Endothelial cell of umbilical vein (primary cell): ENCODE results near the gene LAMC1. TPM values are rescaled to one million over a fixed set of nuclear protein-coding genes. Genes with fewer than 3 reads are reported as not detected.

ENCODE experiments used
- BruUV-seq: library from RNA; stranded (reverse); fragments of 400-500 nt; replicated peaks from 2 replicates; lab custom pipeline; 2021; lab: Mats Ljungman, UMichigan
- CTCF ChIA-PET: fragments of 300-600, 350-600 bp; sonication (Branson Sonifier 250); formaldehyde crosslinking; loops from one replicate; lab custom pipeline; 2021; ENCODE audit warnings: antibody characterized with exemption, inconsistent platforms; lab: Charles Lee
- POLR2A ChIA-PET: fragments of 300-600, 350-600 bp; sonication (Branson Sonifier 250); formaldehyde crosslinking; loops from one replicate; lab custom pipeline; 2021; ENCODE audit warnings: antibody characterized with exemption, inconsistent platforms; lab: Charles Lee
- DNase-seq: peaks from one replicate; pipeline ENCODE4 v3.0.0-alpha.2; 2011; ENCODE audit warnings: low read depth, low spot score
- FAIRE-seq: peaks from 2 replicates; lab custom pipeline; 2011; peaks lifted over from hg19 to GRCh38; lab: Jason Lieb, UNC
- H2AFZ ChIP-seq: 2 replicates; pipeline ENCODE4 v1.6.0; 2012; ENCODE audit warnings: low read depth, low read length, control low read depth, inconsistent platforms
- H3K27ac ChIP-seq: 2 replicates; pipeline ENCODE4 v1.5.1; 2011; ENCODE audit warnings: low read depth, mild to moderate bottlenecking, control low read depth, low read length, moderate library complexity; ENCODE audit not compliant: insufficient read depth
- H3K27me3 ChIP-seq, 2 experiments: 2 replicates each; pipeline versions ENCODE4 v1.6.0 to v1.6.1; 2011; ENCODE audit warnings: low read length in 2 of 2, mixed read lengths in 1 of 2; ENCODE audit not compliant: control insufficient read depth in 2 of 2, insufficient read depth in 2 of 2
- H3K36me3 ChIP-seq, 2 experiments: 2 replicates in 1 of 2; 3 replicates in 1 of 2; pipeline ENCODE4 v1.5.1; 2011; ENCODE audit warnings: low read length in 2 of 2, mild to moderate bottlenecking in 1 of 2, moderate library complexity in 1 of 2; ENCODE audit not compliant: control insufficient read depth in 2 of 2, insufficient read depth in 2 of 2; ENCODE audit errors: extremely low read depth in 1 of 2
- H3K4me1 ChIP-seq: 3 replicates; pipeline ENCODE4 v1.5.1; 2011; ENCODE audit warnings: mild to moderate bottlenecking, low read length; ENCODE audit not compliant: control insufficient read depth, insufficient read depth; ENCODE audit errors: extremely low read depth
- H3K4me2 ChIP-seq: 2 replicates; pipeline ENCODE4 v1.6.1; 2011; ENCODE audit warnings: low read length, control low read depth, mixed read lengths; ENCODE audit not compliant: insufficient read depth
- H3K4me3 ChIP-seq, 3 experiments: fragments of 200-600 bp in 1 of 3; sonication (generic), shearing (Covaris generic) in 1 of 3; replicated peaks in 1 of 3; 2 replicates each; pipeline ENCODE4 v1.5.1; 2011 to 2016; ENCODE audit warnings: control low read depth in 3 of 3, low read length in 3 of 3, mild to moderate bottlenecking in 2 of 3, inconsistent platforms in 1 of 3, low read depth in 1 of 3, moderate library complexity in 1 of 3; ENCODE audit not compliant: insufficient read depth in 1 of 3
- H3K79me2 ChIP-seq: 2 replicates; pipeline ENCODE4 v1.6.0; 2012; ENCODE audit warnings: low read length, inconsistent platforms; ENCODE audit not compliant: control insufficient read depth, insufficient read depth
- H3K9ac ChIP-seq: replicated peaks from 2 replicates; pipeline ENCODE3; 2011; ENCODE audit warnings: low read length, control low read depth; ENCODE audit not compliant: insufficient read depth; ENCODE audit errors: extremely low read depth
- H3K9me1 ChIP-seq: replicated peaks from 3 replicates; pipeline ENCODE4 v1.6.0; 2011; ENCODE audit warnings: mild to moderate bottlenecking, low read length; ENCODE audit not compliant: control insufficient read depth, insufficient read depth; ENCODE audit errors: extremely low read depth
- H3K9me3 ChIP-seq: replicated peaks from 2 replicates; pipeline ENCODE4 v1.5.1; 2012; ENCODE audit warnings: low read length, inconsistent platforms; ENCODE audit not compliant: control insufficient read depth, insufficient read depth
- H4K20me1 ChIP-seq: replicated peaks from 2 replicates; pipeline ENCODE3; 2011; ENCODE audit warnings: mild to moderate bottlenecking, low read length; ENCODE audit not compliant: control insufficient read depth, insufficient read depth; ENCODE audit errors: extremely low read depth
- CTCF ChIP-seq, 2 donors: IDR thresholded peaks; 1 replicate in 1 of 2; 2 replicates in 1 of 2; pipeline ENCODE4 v1.5.1; 2011; ENCODE audit warnings: low read length in 2 of 2, mild to moderate bottlenecking in 2 of 2, moderate library complexity in 2 of 2, control low read depth in 1 of 2, inconsistent platforms in 1 of 2, low read depth in 1 of 2; ENCODE audit not compliant: insufficient read depth in 1 of 2; ENCODE audit errors: extremely low read depth in 1 of 2
- EZH2 ChIP-seq: IDR thresholded peaks from 2 replicates; pipeline ENCODE4 v1.6.1; 2012; ENCODE audit warnings: borderline replicate concordance, low read depth, mild to moderate bottlenecking, moderate library complexity, low read length, inconsistent platforms; ENCODE audit not compliant: severe bottlenecking
- FOS ChIP-seq: IDR thresholded peaks from 2 replicates; pipeline ENCODE4 v1.6.1; 2011; ENCODE audit warnings: mild to moderate bottlenecking, low read length, moderate library complexity, borderline replicate concordance; ENCODE audit not compliant: insufficient read depth
- GATA2 ChIP-seq: IDR thresholded peaks from 2 replicates; pipeline ENCODE4 v1.7.0; 2011; ENCODE audit warnings: low read depth, mild to moderate bottlenecking, moderate library complexity, mixed read lengths, low read length; ENCODE audit not compliant: insufficient read length, insufficient read depth
- JUN ChIP-seq: IDR thresholded peaks from 2 replicates; pipeline ENCODE4 v1.6.1; 2011; ENCODE audit warnings: borderline replicate concordance, low read depth; ENCODE audit not compliant: insufficient read length, insufficient read depth
- MYC ChIP-seq: IDR thresholded peaks from one replicate; pipeline ENCODE4 v1.6.1; 2011; ENCODE audit warnings: mild to moderate bottlenecking, low read depth, low read length
- POLR2A ChIP-seq: IDR thresholded peaks from 2 replicates; pipeline ENCODE4 v1.6.1; 2012; ENCODE audit warnings: low read depth, mild to moderate bottlenecking, control low read depth, low read length
- POLR2AphosphoS5 ChIP-seq: IDR thresholded peaks from 2 replicates; pipeline ENCODE4 v1.6.1; 2012; ENCODE audit warnings: low read depth, mild to moderate bottlenecking, control low read depth, low read length, moderate library complexity; ENCODE audit not compliant: insufficient read depth
- dilution Hi-C: fragments of 300-500 bp; cut with MboI; formaldehyde crosslinking; loops from one replicate; pipeline ENCODE4 v1.15.0; 2019; ENCODE audit warnings: low sequenced_read_pairs; ENCODE audit not compliant: extremely low pct_ligation_motif_present
- intact Hi-C: fragments of 100-400 bp; cut with micrococcal nuclease; formaldehyde crosslinking; loops from one replicate; pipeline ENCODE4 v1.10.0; 2022
- polyA plus RNA-seq, 4 experiments: library from polyadenylated mRNA; depleted of rRNA in 3 of 4; stranded (reverse) in 3 of 4; unstranded in 1 of 4; fragments of >200 nt; gene quantifications; 2 replicates each; pipeline versions ENCODE4 v1.2.1 to v1.2.3, GENCODE V29; 2011 to 2012; ENCODE audit warnings: missing spikeins in 1 of 4
- total RNA-seq: library from RNA; stranded (reverse); gene quantifications from 2 replicates; pipeline ENCODE4 v1.2.3, GENCODE V29; 2021
- TF ChIP-seq, protein P1 (sequence below): IDR thresholded peaks from 2 replicates; pipeline ENCODE4 v1.6.1; 2011; ENCODE audit not compliant: insufficient read depth, insufficient read length

Gene LAMC1
- total and polyA plus RNA-seq, 2 donors (not counting 3 experiments of a cell fraction or from before 2014, with no cell fraction given): 92.5 to 216 TPM

- dilution Hi-C loops: no loop called here
- H3K36me3 ChIP-seq: no peaks in the 10 kb centered on the region
- ChIA-PET CTCF (interaction anchor here (1.0 kb wide), 1 partner anchor 14 kb away, joined by 3 read pairs; no protein-coding TSS in a partner anchor), POLR2A (no interaction called here)
- H3K4me1 ChIP-seq: peaks cover 3% of the 10 kb centered on the region
- H3K9me3 ChIP-seq: no peaks in the 10 kb centered on the region
- no peak for DNase-seq
- H3K79me2 ChIP-seq: no peaks in the 10 kb centered on the region
- intact Hi-C loops: no loop called here
- no peaks in the 10 kb centered on the region for H4K20me1 ChIP-seq
- H3K4me2 ChIP-seq: no peak overlapping the region
- H3K9me1 ChIP-seq: no peaks in the 10 kb centered on the region
- TF ChIP-seq CTCF (IDR thresholded peaks at IDR 0.05; ENCODE audit: extremely low read depth in 1 of 2, insufficient read depth in 1 of 2, low read depth in 1 of 2, low read length in 2 of 2): no peak
- TF ChIP-seq, protein P1, sequence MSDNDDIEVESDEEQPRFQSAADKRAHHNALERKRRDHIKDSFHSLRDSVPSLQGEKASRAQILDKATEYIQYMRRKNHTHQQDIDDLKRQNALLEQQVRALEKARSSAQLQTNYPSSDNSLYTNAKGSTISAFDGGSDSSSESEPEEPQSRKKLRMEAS: no peak
- TF ChIP-seq EZH2: no peak
- TF ChIP-seq FOS: no peak
- no TSS peak for BruUV-seq
- FAIRE-seq: peak; percentile 59
- peak overlapping the region; percentile 83 for H2AFZ ChIP-seq
- H3K27ac ChIP-seq: no peak overlapping the region
- no peak overlapping the region for H3K4me3 ChIP-seq
- no peak overlapping the region for H3K9ac ChIP-seq
- H3K27me3 ChIP-seq: no peaks in the 10 kb centered on the region
Observed at GRCh38 chr1:182995894-182996293, 27.3 kb upstream of the LAMC1 start.

DNA sequence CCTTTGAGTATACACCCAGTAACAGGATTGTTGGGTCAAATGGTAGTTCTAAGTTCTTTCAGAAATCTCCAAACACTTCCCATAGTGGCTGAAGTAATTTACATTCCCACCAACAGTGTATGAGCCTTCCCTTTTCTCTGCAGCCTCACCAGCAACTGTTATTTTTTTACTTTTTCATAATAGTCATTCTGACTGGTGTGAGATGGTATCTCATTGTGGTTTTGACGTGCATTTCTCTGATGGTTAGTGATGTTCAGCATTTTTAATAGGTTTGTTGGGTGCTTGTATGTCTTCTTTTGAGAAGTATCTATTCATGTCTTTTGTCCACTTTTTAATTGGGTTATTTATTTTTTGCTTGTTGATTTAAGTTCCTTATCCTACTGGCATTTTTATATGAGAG lies 26.4 kb upstream of the LAMC1 start:
- BruUV-seq: no TSS peak
- no peak for TF ChIP-seq MYC
- TF ChIP-seq FOS: no peak
- TF ChIP-seq POLR2AphosphoS5: no peak
- no peak for TF ChIP-seq JUN
- TF ChIP-seq EZH2: no peak
- TF ChIP-seq GATA2: no peak
- TF ChIP-seq, protein P1: no peak
- no peak for TF ChIP-seq CTCF (IDR thresholded peaks at IDR 0.05; ENCODE audit: extremely low read depth in 1 of 2, insufficient read depth in 1 of 2, low read depth in 1 of 2, low read length in 2 of 2)
- no peak for TF ChIP-seq POLR2A
- H3K79me2 ChIP-seq: no peaks in the 10 kb centered on the region
- intact Hi-C loops (no loop called here), dilution Hi-C loops (no loop called here)
- ChIA-PET CTCF (interaction anchor here (0.8 to 1.0 kb wide), 2 partner anchors 32 to 34 kb away, joined by 3 read pairs; no protein-coding TSS in a partner anchor), POLR2A (no interaction called here)
- no peaks in the 10 kb centered on the region for H3K36me3 ChIP-seq
- H3K9me3 ChIP-seq: no peaks in the 10 kb centered on the region
- DNase-seq (no peak), FAIRE-seq (no peak)
- no peak overlapping the region for H3K4me3 ChIP-seq
- H4K20me1 ChIP-seq: no peaks in the 10 kb centered on the region
- H3K4me2 ChIP-seq: no peak overlapping the region
- no peak overlapping the region for H2AFZ ChIP-seq
- H3K9me1 ChIP-seq: no peaks in the 10 kb centered on the region
- no peaks in the 10 kb centered on the region for H3K27me3 ChIP-seq
- no peak overlapping the region for H3K27ac ChIP-seq
- no peak overlapping the region for H3K9ac ChIP-seq
- no peaks in the 10 kb centered on the region for H3K4me1 ChIP-seq
